Psoas muscle (tissue), 8 donors: Measurements from ENCODE around the gene MPP2. TPM values are rescaled to one million over a fixed set of nuclear protein-coding genes. Genes with fewer than 3 reads are reported as not detected.
"Not testable (repeated sequence)": the region's sequence is repeated elsewhere in the genome, so short reads cannot be mapped to it uniquely, and the experiment has no call there.

Experiments used
- ATAC-seq, 4 donors: fragments of 200-7000 bp; cut with Tn5 transposase; one replicate each; pipeline ENCODE4 v1.9.1; 2020; ENCODE audit warnings: moderate library complexity in 3 of 4, mild to moderate bottlenecking in 2 of 4
- DNase-seq, 2 donors: peaks; one replicate each; pipeline ENCODE4 v3.0.0-alpha.2; 2020
- H3K27ac ChIP-seq: fragments of 200-600 bp; one replicate; pipeline ENCODE4 v1.8.0; 2022
- H3K27me3 ChIP-seq, 3 donors: fragments of 200-600 bp in 1 of 3; one replicate each; pipeline versions ENCODE4 v1.6.1 to v1.8.0; 2013 to 2022; ENCODE audit warnings: low read length in 2 of 3, mild to moderate bottlenecking in 2 of 3, moderate library complexity in 1 of 3; ENCODE audit not compliant: insufficient read depth in 3 of 3
- H3K36me3 ChIP-seq, 2 donors: fragments of 200-600 bp in 1 of 2; one replicate each; pipeline versions ENCODE4 v1.6.1 to v1.8.0; 2013 to 2022; ENCODE audit warnings: low read depth in 1 of 2, mild to moderate bottlenecking in 1 of 2, moderate library complexity in 1 of 2; ENCODE audit not compliant: insufficient read depth in 1 of 2
- H3K4me1 ChIP-seq: fragments of 200-600 bp; one replicate; pipeline ENCODE4 v1.8.0; 2022
- H3K4me3 ChIP-seq: fragments of 200-600 bp; one replicate; pipeline ENCODE4 v1.8.0; 2022; ENCODE audit warnings: mild to moderate bottlenecking
- H3K9me3 ChIP-seq: fragments of 200-600 bp; one replicate; pipeline ENCODE4 v1.8.0; 2022
- WGBS, 3 donors: extraction: QIAGEN DNeasy Blood & Tissue Kit; methylation state at CpG; one replicate each; pipeline versions ENCODE4 v1.1.6 to v1.1.7; 2013; 5-methylcytosine and 5-hydroxymethylcytosine counted together
- intact Hi-C, 2 donors: fragments of 100-400 bp; cut with DNase I; formaldehyde crosslinking; loops; one replicate each; pipeline versions ENCODE4 v1.11.0 to v1.14.2; 2022
- polyA plus RNA-seq, 3 donors: library from polyadenylated mRNA; stranded (reverse); fragments of 200-250 nt; gene quantifications; one replicate each; pipeline ENCODE4 v1.2.3, GENCODE V29; 2013
- total RNA-seq, 4 donors: library from RNA; stranded (reverse); fragmentation: NEBNext Ultra II Directional in 2 of 4; extraction: Animal tissue kit (Norgen Biotek cat#: 25700) in 2 of 4; gene quantifications; one replicate each; pipeline versions ENCODE4 v1.2.1 to v1.2.4, GENCODE V29; 2021 to 2023
- TF ChIP-seq, protein P1 (sequence below): fragments of 200-600 bp; IDR thresholded peaks from one replicate; pipeline ENCODE4 v1.8.0; 2022; ENCODE audit warnings: antibody characterized with exemption
- donor health status: healthy with polysubstance abuse.
- donor health status: DM: no; HTN: no; CAD: no; lungs with moderate emphysema.
- donor health status: Bipolar disorder and iron deficiency.
- donor health status: healthy.
- donor health status: DM: yes; HTN: yes; CAD: no.
- donor health status: DM: no; HTN: no; CAD: no.
- donor health status: DM: no; HTN: no; CAD: no.
- donor health status: DM: yes; HTN: yes; CAD: no.

The MPP2 gene
- total and polyA plus RNA-seq, 7 donors = 0.19 to 1.6 (median 0.42) TPM

DNA sequence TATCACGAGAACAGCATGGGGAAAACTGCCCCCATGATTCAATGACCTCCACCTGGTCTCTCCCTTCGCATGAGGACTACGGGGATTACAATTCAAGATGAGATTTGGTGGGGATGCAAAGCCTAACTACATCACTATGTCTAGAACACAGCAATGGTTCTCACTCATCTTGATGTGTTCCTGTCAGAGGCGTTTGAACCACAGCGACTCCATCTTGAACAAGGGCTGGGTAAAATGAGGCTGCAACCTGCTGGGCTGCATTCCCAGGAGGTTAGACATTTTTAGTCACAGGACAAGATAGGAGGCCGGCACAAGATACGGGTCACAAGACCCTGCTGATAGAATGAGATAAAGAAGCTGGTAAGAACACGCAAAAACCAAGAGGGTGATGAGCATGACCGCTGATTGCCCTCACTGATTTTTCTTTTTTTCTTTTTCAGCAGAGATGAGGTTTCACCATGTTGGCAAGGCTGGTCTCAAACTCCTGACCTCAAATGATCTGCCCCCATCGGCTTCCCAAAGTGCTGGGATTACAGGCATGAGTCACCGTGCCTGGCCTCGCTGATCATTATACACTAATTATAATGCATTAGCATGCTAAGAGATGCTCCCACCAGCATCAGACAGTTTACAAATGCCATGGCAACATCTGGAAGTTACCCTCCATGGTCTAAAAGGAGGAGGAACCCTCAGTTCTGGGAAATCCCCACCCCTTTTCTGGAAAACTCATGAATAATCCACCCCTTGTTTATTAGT is 37.9 kb upstream of the MPP2 start:
- no peak overlapping the region for H3K27ac ChIP-seq
- intact Hi-C loops = loop anchor here in 1 of 2 donors (10.0 kb wide), 1 partner anchor 220 kb away; no protein-coding TSS in a partner anchor
- H3K36me3 ChIP-seq = no peaks in the 10 kb centered on the region
- TF ChIP-seq, protein P1, sequence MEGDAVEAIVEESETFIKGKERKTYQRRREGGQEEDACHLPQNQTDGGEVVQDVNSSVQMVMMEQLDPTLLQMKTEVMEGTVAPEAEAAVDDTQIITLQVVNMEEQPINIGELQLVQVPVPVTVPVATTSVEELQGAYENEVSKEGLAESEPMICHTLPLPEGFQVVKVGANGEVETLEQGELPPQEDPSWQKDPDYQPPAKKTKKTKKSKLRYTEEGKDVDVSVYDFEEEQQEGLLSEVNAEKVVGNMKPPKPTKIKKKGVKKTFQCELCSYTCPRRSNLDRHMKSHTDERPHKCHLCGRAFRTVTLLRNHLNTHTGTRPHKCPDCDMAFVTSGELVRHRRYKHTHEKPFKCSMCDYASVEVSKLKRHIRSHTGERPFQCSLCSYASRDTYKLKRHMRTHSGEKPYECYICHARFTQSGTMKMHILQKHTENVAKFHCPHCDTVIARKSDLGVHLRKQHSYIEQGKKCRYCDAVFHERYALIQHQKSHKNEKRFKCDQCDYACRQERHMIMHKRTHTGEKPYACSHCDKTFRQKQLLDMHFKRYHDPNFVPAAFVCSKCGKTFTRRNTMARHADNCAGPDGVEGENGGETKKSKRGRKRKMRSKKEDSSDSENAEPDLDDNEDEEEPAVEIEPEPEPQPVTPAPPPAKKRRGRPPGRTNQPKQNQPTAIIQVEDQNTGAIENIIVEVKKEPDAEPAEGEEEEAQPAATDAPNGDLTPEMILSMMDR = no peak
- no peak for DNase-seq
- H3K9me3 ChIP-seq = no peaks in the 10 kb centered on the region
- 74 to 85% (median 75%) methylated on average over 12 of the region's 12 CpGs for WGBS, 3 donors
- H3K4me1 ChIP-seq = no peaks in the 10 kb centered on the region
- no peak for ATAC-seq
- H3K4me3 ChIP-seq = no peak overlapping the region
- H3K27me3 ChIP-seq = peaks cover 0 to 11% (median 1%) of the 10 kb centered on the region in 3 donors

DNA sequence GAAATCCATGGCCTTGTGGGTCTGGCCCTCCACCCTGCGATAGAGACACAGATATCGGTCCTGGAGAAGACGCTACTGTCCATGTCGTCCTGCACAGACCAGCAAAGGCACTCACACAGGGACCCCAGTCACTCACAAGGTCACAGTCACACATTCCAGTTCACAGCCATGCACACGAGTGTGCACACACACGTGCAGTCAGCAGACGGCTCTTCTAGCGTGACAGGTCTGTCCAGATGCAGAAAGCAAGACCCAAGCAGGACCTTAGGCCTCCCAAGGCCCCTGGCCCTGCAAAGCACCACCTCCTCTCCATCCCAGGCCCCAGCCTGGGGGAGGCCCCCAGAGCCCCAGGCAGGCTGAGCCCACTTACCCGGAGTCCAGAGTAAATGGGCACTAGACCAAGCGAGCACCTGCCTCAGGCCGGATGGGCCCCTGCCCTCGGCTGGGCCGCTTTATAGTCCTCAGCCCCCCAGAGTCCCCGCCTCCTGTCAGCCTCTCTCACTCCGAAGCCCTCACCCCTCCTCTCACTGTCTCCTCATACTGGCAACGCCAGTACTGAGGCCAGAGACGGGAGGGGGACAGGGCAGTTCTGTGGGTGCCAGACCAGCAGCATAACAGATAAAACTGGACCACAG is 34.8 kb upstream of the MPP2 start, which contains the start of gene PPY:
Gene PPY (minus strand): TSS at position 426 of the 635 bp plus-strand sequence. CDS start 822 bp downstream, outside the sequence.
- Histone ChIP-seq H3K27ac (no peak within 1 kb of the TSS), H3K4me1 (peaks cover 4% of the 10 kb centered on the region), H3K27me3 (peaks cover 0 to 10% (median 4%) of the 10 kb centered on the region in 3 donors), H3K4me3 (no peak within 1 kb of the TSS), H3K36me3 (no peaks in the 10 kb centered on the region), H3K9me3 (no peaks in the 10 kb centered on the region)
- 82 to 85% (median 85%) methylated on average over 17 of the region's 17 CpGs for whole genome bisulfite sequencing, 3 donors
- ATAC-seq = no peak
- intact Hi-C loops = loop anchor here (5.0 to 10.0 kb wide), 3 partner anchors 100 to 223 kb away; no protein-coding TSS in a partner anchor
- DNase-seq = no peak
- TF ChIP-seq, protein P1 = no peak

DNA sequence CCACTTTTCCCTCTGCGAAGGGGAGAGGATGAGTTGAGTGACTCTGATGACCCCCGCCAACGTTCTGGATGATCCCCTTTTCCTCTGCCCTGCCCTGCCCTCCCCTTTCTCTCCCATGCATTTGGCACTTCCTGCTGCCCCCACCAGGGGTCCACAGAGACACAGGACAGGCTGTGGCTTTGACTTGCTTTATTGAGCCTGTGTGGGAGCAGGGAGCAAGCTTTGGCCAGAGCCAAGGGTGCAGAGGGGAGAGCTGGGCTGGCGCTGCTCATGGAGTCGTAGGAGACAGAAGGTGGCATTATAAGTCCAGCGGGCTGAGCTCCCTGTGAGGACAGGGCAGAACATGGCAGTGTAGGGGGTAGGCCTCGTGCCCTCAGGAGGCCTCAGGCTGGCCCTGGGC is 33.3 kb upstream of the MPP2 start:
- Histone ChIP-seq H3K27me3 (peaks cover 0 to 14% (median 4%) of the 10 kb centered on the region in 3 donors), H3K36me3 (no peaks in the 10 kb centered on the region), H3K4me3 (no peak overlapping the region), H3K27ac (no peak overlapping the region), H3K4me1 (peaks cover 4% of the 10 kb centered on the region), H3K9me3 (no peaks in the 10 kb centered on the region)
- no peak for DNase-seq
- 57 to 60% (median 59%) methylated on average over 7 of the region's 7 CpGs for WGBS, 3 donors
- TF ChIP-seq, protein P1 = peak; percentile 19
- intact Hi-C loops = loop anchor here (5.0 to 10.0 kb wide), 3 partner anchors 102 to 224 kb away; no protein-coding TSS in a partner anchor
- no peak for ATAC-seq

DNA sequence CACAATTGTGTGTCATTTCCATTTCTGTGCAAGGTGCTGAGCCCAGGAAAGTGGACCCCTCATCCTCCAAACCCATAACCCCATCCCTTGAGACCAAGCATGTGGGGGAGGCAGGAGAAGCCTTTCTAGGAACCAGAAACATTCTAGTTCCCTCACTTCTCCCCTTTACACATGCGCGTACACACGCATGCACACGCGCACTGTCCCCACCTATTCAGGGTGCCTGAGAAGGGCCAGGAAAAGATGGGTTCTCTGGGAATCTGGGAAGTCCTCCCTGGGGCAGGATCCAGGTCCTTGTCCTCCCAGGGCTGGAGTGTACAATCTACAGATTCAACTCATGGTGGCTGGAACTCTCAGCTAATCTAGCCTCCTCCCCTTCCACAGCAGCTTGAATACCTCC is 32.5 kb upstream of the MPP2 start:
- intact Hi-C loops = loop anchor here (5.0 to 10.0 kb wide), 4 partner anchors 53 to 225 kb away; no protein-coding TSS in a partner anchor
- no peaks in the 10 kb centered on the region for H3K36me3 ChIP-seq
- no peak overlapping the region for H3K27ac ChIP-seq
- H3K9me3 ChIP-seq = no peaks in the 10 kb centered on the region
- peaks cover 4% of the 10 kb centered on the region for H3K4me1 ChIP-seq
- H3K27me3 ChIP-seq = peaks cover 0 to 18% (median 4%) of the 10 kb centered on the region in 3 donors
- ATAC-seq = no peak
- DNase-seq = no peak
- TF ChIP-seq, protein P1 = no peak
- H3K4me3 ChIP-seq = no peak overlapping the region
- whole genome bisulfite sequencing, 3 donors = 94 to 99% (median 94%) methylated on average over 5 of the region's 5 CpGs

DNA sequence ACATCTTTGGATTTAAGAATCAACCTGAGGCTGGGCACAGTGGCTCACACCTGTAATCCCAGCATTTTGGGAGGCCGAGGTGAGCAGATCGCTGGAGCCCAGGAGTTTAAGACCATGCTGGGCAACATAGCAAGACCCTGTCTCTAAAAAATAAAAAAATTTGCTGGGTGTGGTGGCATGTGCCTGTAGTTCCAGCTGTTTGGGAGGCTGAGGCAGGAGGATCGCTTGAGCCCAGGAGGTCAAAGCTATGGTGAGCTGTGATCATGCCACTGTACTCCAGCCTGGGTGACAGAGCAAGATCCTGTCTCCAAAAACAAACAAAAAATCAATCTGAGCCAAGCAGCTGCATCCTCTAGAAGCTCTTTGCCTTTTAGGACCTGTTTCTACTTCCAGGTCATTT is 32.1 kb upstream of the MPP2 start:
- H3K36me3 ChIP-seq, H3K9me3 ChIP-seq, H3K4me3 ChIP-seq, H3K27ac ChIP-seq, H3K4me1 ChIP-seq, ATAC-seq, DNase-seq: not testable (repeated sequence)
- intact Hi-C loops = loop anchor here in 1 of 2 donors (5.0 kb wide), 1 partner anchor 52 kb away; no protein-coding TSS in a partner anchor
- WGBS, 3 donors = 92 to 98% (median 94%) methylated on average over 3 of the region's 3 CpGs
- H3K27me3 ChIP-seq = peaks cover 0 to 18% (median 4%) of the 10 kb centered on the region in 3 donors
